ENCODE results near the gene LRRC8B.

Gene LRRC8B

GRCh38 chr1:89547563-89548116, 23.0 kb downstream of the LRRC8B start:
- Mint-ChIP-seq H3K4me3 (no peak overlapping the region), H3K36me3 (ENCODE audit: low read depth) (no peaks in the 10 kb centered on the region), H3K4me1 (no peaks in the 10 kb centered on the region), H3K27ac (no peak overlapping the region), H3K9me3 (no peaks in the 10 kb centered on the region), H3K27me3 (ENCODE audit: low read depth, poor library complexity) (no peaks in the 10 kb centered on the region)
- no peak for DNase-seq
- no peak for TF ChIP-seq CTCF (IDR thresholded peaks at IDR 0.05)

DNA sequence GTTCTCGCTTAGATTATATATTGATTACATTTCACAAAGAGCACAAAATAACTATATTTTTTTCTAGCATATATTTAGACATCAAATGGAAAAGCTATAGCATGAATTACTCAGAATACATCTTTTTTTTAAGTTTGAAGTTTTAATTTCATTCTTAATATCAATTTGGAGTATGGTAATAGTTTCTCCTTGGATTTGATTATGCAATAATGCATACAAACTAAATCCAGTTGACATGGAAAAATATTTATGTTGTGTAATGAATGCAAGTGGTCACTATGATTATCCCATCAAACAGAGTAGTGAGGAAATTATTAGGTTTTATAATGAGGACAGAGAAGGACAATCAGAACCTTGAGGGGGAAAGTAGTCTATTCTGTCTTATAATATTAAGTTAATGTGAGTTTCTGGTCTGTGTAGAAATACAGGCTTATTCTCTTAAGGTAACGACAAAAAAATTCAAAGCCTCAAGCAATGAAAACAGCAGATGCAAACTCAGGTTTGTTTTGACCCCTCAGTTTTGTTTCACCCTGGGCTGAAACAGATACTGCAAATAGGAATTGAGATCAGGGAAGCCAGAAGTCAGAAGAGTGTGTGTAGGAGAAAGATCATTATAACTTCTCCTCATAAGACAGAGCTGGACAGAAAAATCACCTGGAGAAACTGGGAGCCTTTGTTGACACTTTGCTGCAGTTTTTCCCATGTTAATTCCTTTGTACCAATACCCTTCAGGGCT, 23.7 kb downstream of the LRRC8B start:
- H3K9me3 Mint-ChIP-seq: no peaks in the 10 kb centered on the region
- TF ChIP-seq CTCF (IDR thresholded peaks at IDR 0.05): no peak
- DNase-seq: no peak
- H3K4me3 Mint-ChIP-seq: no peak overlapping the region
- H3K27ac Mint-ChIP-seq: no peak overlapping the region
- H3K4me1 Mint-ChIP-seq: no peaks in the 10 kb centered on the region
- H3K27me3 Mint-ChIP-seq (ENCODE audit: low read depth, poor library complexity): no peaks in the 10 kb centered on the region
- H3K36me3 Mint-ChIP-seq (ENCODE audit: low read depth): no peaks in the 10 kb centered on the region

DNA sequence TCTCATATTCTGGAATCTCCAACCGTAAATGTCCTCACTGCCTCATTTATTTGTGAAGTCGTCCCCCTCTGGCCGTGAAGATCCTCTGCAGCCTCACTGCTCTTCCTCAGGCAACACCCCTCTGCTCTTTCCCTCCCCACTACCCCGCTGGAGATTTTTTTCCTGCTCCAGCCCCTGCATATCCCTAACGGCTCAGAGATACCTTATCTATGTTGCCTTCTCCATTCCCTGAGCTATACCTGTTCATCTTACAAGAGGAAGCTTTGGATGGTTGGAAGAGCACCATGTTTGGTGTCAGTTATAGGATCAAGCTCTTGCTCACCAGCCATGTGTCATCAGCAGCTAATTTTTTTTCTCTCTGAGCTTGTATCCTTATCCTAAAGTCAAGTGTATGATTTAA, 26.4 kb downstream of the LRRC8B start:
- no peaks in the 10 kb centered on the region for H3K4me1 Mint-ChIP-seq
- H3K27ac Mint-ChIP-seq: no peak overlapping the region
- no peaks in the 10 kb centered on the region for H3K36me3 Mint-ChIP-seq (ENCODE audit: low read depth)
- no peak overlapping the region for H3K4me3 Mint-ChIP-seq
- no peak for DNase-seq
- no peaks in the 10 kb centered on the region for H3K27me3 Mint-ChIP-seq (ENCODE audit: low read depth, poor library complexity)
- no peak for TF ChIP-seq CTCF (IDR thresholded peaks at IDR 0.05)
- no peaks in the 10 kb centered on the region for H3K9me3 Mint-ChIP-seq

DNA sequence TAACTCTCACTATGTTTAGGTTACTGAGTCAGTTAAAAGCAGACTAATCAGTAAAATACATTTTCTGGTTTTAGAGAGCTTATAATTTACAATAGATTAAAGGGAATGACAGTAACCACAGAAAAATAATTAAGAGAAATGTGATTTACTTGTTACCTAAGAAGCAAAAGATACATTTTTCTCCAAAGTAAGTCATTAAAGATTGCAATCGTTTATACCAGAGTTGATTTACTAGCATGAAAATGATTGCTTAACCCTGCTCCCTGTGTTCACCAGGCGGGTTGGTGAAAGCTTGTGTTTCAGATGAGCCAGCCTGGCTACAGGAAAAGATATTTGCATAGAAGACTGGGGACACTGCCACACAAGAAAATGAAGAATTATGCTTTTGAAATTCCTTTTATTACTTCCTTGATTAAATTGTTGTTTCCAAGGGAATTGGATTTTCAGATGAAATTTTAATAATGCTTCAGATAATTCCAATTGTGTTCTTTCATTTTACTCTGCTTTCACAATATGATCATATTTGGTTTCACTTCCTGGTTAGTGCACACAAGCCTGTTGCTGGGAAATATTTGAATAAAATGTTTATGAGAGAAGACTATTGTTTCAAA, 27.9 kb downstream of the LRRC8B start:
- Mint-ChIP-seq H3K4me1 (no peaks in the 10 kb centered on the region), H3K36me3 (ENCODE audit: low read depth) (peaks cover 4% of the 10 kb centered on the region), H3K27ac (no peak overlapping the region), H3K27me3 (ENCODE audit: low read depth, poor library complexity) (no peaks in the 10 kb centered on the region), H3K9me3 (no peaks in the 10 kb centered on the region), H3K4me3 (no peak overlapping the region)
- no peak for DNase-seq
- TF ChIP-seq CTCF (IDR thresholded peaks at IDR 0.05): no peak

DNA sequence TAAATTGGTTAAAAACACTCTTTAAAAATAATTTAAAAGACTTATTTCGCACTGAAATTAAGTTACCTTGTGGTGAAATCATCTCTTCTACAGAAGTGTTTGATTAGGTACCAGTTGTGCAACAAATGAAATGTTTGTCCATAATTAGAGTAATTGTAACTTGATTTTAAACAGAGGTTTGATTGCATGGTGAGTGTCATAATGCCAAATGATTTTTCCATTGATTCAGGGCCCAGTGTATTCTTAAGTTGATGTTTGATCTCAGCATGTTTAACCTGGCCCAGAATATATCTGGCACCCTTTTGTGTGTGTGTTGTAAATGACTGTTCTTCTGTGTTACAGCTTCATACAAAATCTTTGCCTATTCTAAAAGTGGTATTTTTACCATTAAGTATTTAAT, 28.5 kb downstream of the LRRC8B start:
- Mint-ChIP-seq H3K4me3 (no peak overlapping the region), H3K27ac (no peak overlapping the region), H3K27me3 (ENCODE audit: low read depth, poor library complexity) (no peaks in the 10 kb centered on the region), H3K4me1 (no peaks in the 10 kb centered on the region), H3K36me3 (ENCODE audit: low read depth) (peaks cover 9% of the 10 kb centered on the region), H3K9me3 (no peaks in the 10 kb centered on the region)
- no peak for TF ChIP-seq CTCF (IDR thresholded peaks at IDR 0.05)
- DNase-seq: no peak

Measured in nephron progenitor cell (in vitro differentiated cells).